K562 (cell line): ENCODE results near the gene INO80D. TPM values are rescaled to one million over a fixed set of nuclear protein-coding genes. Genes with fewer than 3 reads are reported as not detected.

Source experiments
- ATAC-seq: fragments of 200-7000 bp; cut with Tn5 transposase; 3 replicates; pipeline ENCODE4 v1.9.1; 2020; ENCODE audit warnings: moderate library complexity
- BruUV-seq: library from RNA; stranded (reverse); fragments of 400-500 nt; replicated peaks from 2 replicates; lab custom pipeline; 2021; lab: Mats Ljungman, UMichigan
- CTCF ChIA-PET: fragments of 300-600 bp; formaldehyde crosslinking; extraction: SDS; loops from one replicate; lab custom pipeline; 2021; ENCODE audit warnings: low intra/inter-chr PET ratio; lab: Yijun Ruan, JAX
- POLR2A ChIA-PET: fragments of 300-600, 350-650 bp; sonication (Branson Sonifier 250); formaldehyde crosslinking; extraction: SDS; loops from one replicate; lab custom pipeline; 2021; ENCODE audit warnings: antibody characterized with exemption, inconsistent platforms; lab: Yijun Ruan, JAX
- DNase-seq, 4 experiments: peaks; one replicate each; pipeline versions ENCODE4 v3.0.0 to v3.0.0-alpha.2; 2011 to 2018; ENCODE audit warnings: low spot score in 3 of 4, mixed read lengths in 3 of 4; ENCODE audit errors: extremely low read depth in 1 of 4
- FAIRE-seq: peaks from 2 replicates; lab custom pipeline; 2011; peaks lifted over from hg19 to GRCh38; lab: Jason Lieb, UNC
- H2AFZ ChIP-seq: 2 replicates; pipeline ENCODE4 v1.6.0; 2011; ENCODE audit warnings: low read depth, low read length, control low read depth, inconsistent platforms
- H3K27ac ChIP-seq: fragments of 200-600 bp; 3 replicates; pipeline ENCODE4 v1.8.0; 2011; ENCODE audit warnings: low read depth, mild to moderate bottlenecking, control low read depth, inconsistent platforms, low read length, moderate library complexity, mixed read lengths; ENCODE audit errors: extremely low read depth
- H3K27me3 ChIP-seq, 2 experiments: fragments of 300-600 bp in 1 of 2; 2 replicates in 1 of 2; 3 replicates in 1 of 2; pipeline versions ENCODE4 v1.6.0 to v1.8.0; 2011; ENCODE audit warnings: inconsistent platforms in 2 of 2, low read length in 2 of 2, mild to moderate bottlenecking in 1 of 2, mixed read lengths in 1 of 2, moderate library complexity in 1 of 2; ENCODE audit not compliant: control insufficient read depth in 2 of 2, insufficient read depth in 2 of 2
- H3K36me3 ChIP-seq: fragments of 300-600 bp; 3 replicates; pipeline ENCODE4 v1.8.0; 2011; ENCODE audit warnings: mild to moderate bottlenecking, low read length, inconsistent platforms; ENCODE audit not compliant: control insufficient read depth, insufficient read depth
- H3K4me1 ChIP-seq, 2 experiments: fragments of 200-600 bp in 1 of 2; replicated peaks in 1 of 2; 2 replicates in 1 of 2; 3 replicates in 1 of 2; pipeline versions ENCODE4 v1.5.1 to v1.8.0; 2011; ENCODE audit warnings: inconsistent platforms in 2 of 2, low read length in 2 of 2, mild to moderate bottlenecking in 1 of 2, mixed read lengths in 1 of 2, moderate library complexity in 1 of 2; ENCODE audit not compliant: control insufficient read depth in 2 of 2, insufficient read depth in 2 of 2
- H3K4me2 ChIP-seq: 2 replicates; pipeline ENCODE4 v1.6.1; 2011; ENCODE audit warnings: low read length, control low read depth, inconsistent platforms, mixed read lengths; ENCODE audit not compliant: insufficient read depth
- H3K4me3 ChIP-seq: fragments of 200-600 bp; sonication (generic), shearing (Covaris generic); 2 replicates; pipeline ENCODE4 v1.5.1; 2016; ENCODE audit warnings: control low read depth, inconsistent platforms
- H3K79me2 ChIP-seq: fragments of 200-600 bp; 3 replicates; pipeline ENCODE4 v1.8.0; 2011; ENCODE audit warnings: low read length, inconsistent platforms; ENCODE audit not compliant: control insufficient read depth, insufficient read depth
- H3K9ac ChIP-seq, 2 experiments: 2 replicates each; pipeline versions ENCODE4 v1.6.0 to v1.6.1; 2011; ENCODE audit warnings: low read depth in 2 of 2, low read length in 2 of 2, control low read depth in 1 of 2, inconsistent platforms in 1 of 2, mild to moderate bottlenecking in 1 of 2, mixed read lengths in 1 of 2; ENCODE audit not compliant: insufficient read depth in 1 of 2
- H3K9me1 ChIP-seq: one replicate; pipeline ENCODE4 v1.6.0; 2011; ENCODE audit warnings: inconsistent platforms, mild to moderate bottlenecking, low read length, moderate library complexity; ENCODE audit not compliant: control insufficient read depth, insufficient read depth
- H3K9me3 ChIP-seq: replicated peaks from 2 replicates; pipeline ENCODE4 v1.5.1; 2011; ENCODE audit warnings: low read depth, low read length, inconsistent platforms; ENCODE audit not compliant: control insufficient read depth, insufficient read depth
- H4K20me1 ChIP-seq: replicated peaks from 2 replicates; pipeline ENCODE4 v1.6.1; 2011; ENCODE audit warnings: low read length, inconsistent platforms, mixed read lengths; ENCODE audit not compliant: control insufficient read depth, insufficient read depth
- BRF1 ChIP-seq: IDR thresholded peaks from 3 replicates; pipeline ENCODE4 v1.6.1; 2011; ENCODE audit warnings: borderline replicate concordance, mild to moderate bottlenecking; ENCODE audit not compliant: insufficient read length; ENCODE audit errors: extremely low read depth
- ETV1 ChIP-seq: fragments of 450-650 bp; conservative IDR thresholded peaks from 2 replicates; pipeline ENCODE4 v1.6.1; 2016; ENCODE audit warnings: missing genetic modification characterization, control low read depth, low read depth, missing compliant biosample characterization
- HDAC6 ChIP-seq: IDR thresholded peaks from 2 replicates; pipeline ENCODE4 v1.6.1; 2012; ENCODE audit warnings: low read depth, mild to moderate bottlenecking, control low read depth, inconsistent platforms, low read length, moderate library complexity
- KDM2B ChIP-seq: fragments of 250-450 bp; sonication (Bioruptor Pico); IDR thresholded peaks from 2 replicates; pipeline ENCODE4 v1.8.0; 2021; ENCODE audit warnings: mild to moderate bottlenecking, moderate library complexity
- PPARD ChIP-seq: fragments of 250-450 bp; sonication (Bioruptor Pico); IDR thresholded peaks from 2 replicates; pipeline ENCODE4 v1.8.0; 2022; ENCODE audit warnings: inconsistent platforms, mild to moderate bottlenecking, moderate library complexity
- PURB ChIP-seq: sonication (generic); formaldehyde crosslinking; IDR thresholded peaks from 2 replicates; pipeline ENCODE4 v1.9.0; 2021; ENCODE audit warnings: low read depth, mild to moderate bottlenecking, missing genetic modification reagents
- in situ Hi-C: fragments of 300-500 bp; cut with MboI; formaldehyde crosslinking; loops from 4 replicates; pipeline ENCODE4 v1.15.0; 2018; ENCODE audit warnings: inconsistent platforms, mixed read lengths
- intact Hi-C: fragments of 100-400 bp; cut with micrococcal nuclease; formaldehyde crosslinking; loops from 2 replicates; pipeline ENCODE4 v1.14.2; 2022
- polyA plus RNA-seq, 8 experiments: library from polyadenylated mRNA; depleted of rRNA in 4 of 8; stranded (reverse) in 5 of 8; unstranded in 3 of 8; fragments of >200 nt; fragmentation: Nextera tagmentation in 2 of 8; fragmentation: Illumina TruSeq in 1 of 8; extraction: Ambion mirVana in 2 of 8; extraction: Trizol in 1 of 8; gene quantifications; 2 replicates each; pipeline versions ENCODE4 v1.2.1 to v1.2.3, GENCODE V29; 2011 to 2014; ENCODE audit warnings: inconsistent platforms in 1 of 8, missing spikeins in 1 of 8
- total RNA-seq, 7 experiments: library from RNA; depleted of rRNA in 6 of 7; stranded (reverse); fragments of >200 nt in 6 of 7; fragmentation: Illumina TruSeq in 2 of 7; extraction: Trizol in 2 of 7; gene quantifications; 2 replicates each; pipeline versions ENCODE4 v1.2.1 to v1.2.3, GENCODE V29; 2011 to 2021; ENCODE audit warnings: low replicate concordance in 1 of 7
- TF ChIP-seq, protein P1 (sequence below): fragments of 250-450 bp; sonication (Bioruptor Pico); IDR thresholded peaks from 2 replicates; pipeline ENCODE4 v1.8.0; 2022; ENCODE audit warnings: moderate library complexity, mild to moderate bottlenecking, inconsistent platforms

The INO80D gene
- total and polyA plus RNA-seq, 9 of the 15 experiments (the other 6 are each of a cell fraction or from before 2014, with no cell fraction given), result 0.64 to 8.1 (median 2.9) TPM

DNA sequence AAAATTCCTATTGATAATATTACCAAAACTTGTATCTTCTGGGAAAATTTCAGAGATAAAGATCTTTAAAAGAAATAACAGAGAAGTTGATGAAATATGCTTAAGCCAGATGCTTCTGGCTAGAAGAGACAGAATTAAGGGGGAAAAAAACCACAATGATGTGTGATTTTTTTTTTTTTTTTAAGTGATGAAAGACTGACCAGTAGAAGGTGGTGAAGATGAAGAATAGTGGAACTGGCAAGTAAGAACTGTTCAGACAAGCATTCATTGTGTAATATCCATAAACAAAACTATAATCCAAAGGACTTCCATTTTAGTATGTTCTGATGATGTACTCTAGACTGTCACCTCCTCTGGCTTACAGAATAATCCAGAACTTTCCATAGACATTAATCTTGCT, 89.8 kb downstream of the INO80D start:
- H2AFZ ChIP-seq, result no peak overlapping the region
- no TSS peak for BruUV-seq
- TF ChIP-seq, protein P1, sequence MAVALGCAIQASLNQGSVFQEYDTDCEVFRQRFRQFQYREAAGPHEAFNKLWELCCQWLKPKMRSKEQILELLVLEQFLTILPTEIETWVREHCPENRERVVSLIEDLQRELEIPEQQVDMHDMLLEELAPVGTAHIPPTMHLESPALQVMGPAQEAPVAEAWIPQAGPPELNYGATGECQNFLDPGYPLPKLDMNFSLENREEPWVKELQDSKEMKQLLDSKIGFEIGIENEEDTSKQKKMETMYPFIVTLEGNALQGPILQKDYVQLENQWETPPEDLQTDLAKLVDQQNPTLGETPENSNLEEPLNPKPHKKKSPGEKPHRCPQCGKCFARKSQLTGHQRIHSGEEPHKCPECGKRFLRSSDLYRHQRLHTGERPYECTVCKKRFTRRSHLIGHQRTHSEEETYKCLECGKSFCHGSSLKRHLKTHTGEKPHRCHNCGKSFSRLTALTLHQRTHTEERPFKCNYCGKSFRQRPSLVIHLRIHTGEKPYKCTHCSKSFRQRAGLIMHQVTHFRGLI, result no peak
- no peak for TF ChIP-seq HDAC6
- no peak for TF ChIP-seq PPARD
- TF ChIP-seq KDM2B (CRISPR knock-in tag), result no peak
- TF ChIP-seq ETV1 (tag), result no peak
- TF ChIP-seq PURB, result no peak
- TF ChIP-seq BRF1, result no peak
- H4K20me1 ChIP-seq, result no peaks in the 10 kb centered on the region
- H3K4me2 ChIP-seq, result no peak overlapping the region
- no peaks in the 10 kb centered on the region for H3K9me3 ChIP-seq
- no peaks in the 10 kb centered on the region for H3K79me2 ChIP-seq
- no peaks in the 10 kb centered on the region for H3K9me1 ChIP-seq
- H3K36me3 ChIP-seq, result peaks cover 4% of the 10 kb centered on the region; the same call in 1 of the 3 replicates
- CTCF ChIA-PET, result no interaction called here
- in situ Hi-C loops (no loop called here), intact Hi-C loops (no loop called here)
- POLR2A ChIA-PET, result no interaction called here
- FAIRE-seq (no peak), ATAC-seq (no peak), DNase-seq (no peak)
- H3K4me3 ChIP-seq, result no peak overlapping the region
- no peaks in the 10 kb centered on the region for H3K27me3 ChIP-seq
- H3K27ac ChIP-seq, result no peak overlapping the region
- no peak overlapping the region for H3K9ac ChIP-seq
- no peaks in the 10 kb centered on the region for H3K4me1 ChIP-seq
